Chondrocyte (in vitro differentiated cells): ENCODE measurements around the gene NRXN3. TPM values are rescaled to one million over a fixed set of nuclear protein-coding genes. Genes with fewer than 3 reads are reported as not detected.

Experiments used
- DNase-seq: peaks from one replicate; pipeline ENCODE4 v3.0.0; 2021; ENCODE audit warnings: mixed read lengths, low spot score
- H3K27ac Mint-ChIP-seq: one replicate; pipeline ENCODE4 v1.8.0; 2021; ENCODE audit warnings: mild to moderate bottlenecking, moderate library complexity, mixed read lengths; ENCODE audit not compliant: unreplicated experiment
- H3K27me3 Mint-ChIP-seq: 2 replicates; pipeline ENCODE4 v1.8.0; 2021; ENCODE audit warnings: low read depth, mixed read lengths
- H3K36me3 Mint-ChIP-seq: 2 replicates; pipeline ENCODE4 v1.8.0; 2021; ENCODE audit warnings: low read depth, mixed read lengths
- H3K4me1 Mint-ChIP-seq: 2 replicates; pipeline ENCODE4 v1.8.0; 2021; ENCODE audit warnings: low read depth, mild to moderate bottlenecking, mixed read lengths
- H3K4me3 Mint-ChIP-seq: one replicate; pipeline ENCODE4 v1.8.0; 2021; ENCODE audit warnings: mild to moderate bottlenecking, moderate library complexity, mixed read lengths; ENCODE audit not compliant: unreplicated experiment
- H3K9me3 Mint-ChIP-seq: 2 replicates; pipeline ENCODE4 v1.8.0; 2021; ENCODE audit warnings: low read depth, mixed read lengths
- CTCF ChIP-seq: fragments of 200-600 bp; sonication (generic); IDR thresholded peaks from 2 replicates; pipeline ENCODE4 v1.5.0; 2021; ENCODE audit warnings: antibody characterized with exemption, mild to moderate bottlenecking, moderate library complexity
- total RNA-seq: library from RNA; stranded (reverse); gene quantifications from 3 replicates; pipeline ENCODE4 v1.2.1, GENCODE V29; 2021

Gene NRXN3
- total RNA-seq, 1 donor from 2014 or later, result 7.9 TPM

- no peaks in the 10 kb centered on the region for H3K9me3 Mint-ChIP-seq
- H3K27ac Mint-ChIP-seq, result no peak overlapping the region
- no peaks in the 10 kb centered on the region for H3K27me3 Mint-ChIP-seq
- H3K36me3 Mint-ChIP-seq, result no peaks in the 10 kb centered on the region
- no peak for DNase-seq
- TF ChIP-seq CTCF, result no peak
- H3K4me1 Mint-ChIP-seq, result peaks cover 10% of the 10 kb centered on the region
- H3K4me3 Mint-ChIP-seq, result no peak overlapping the region
Measured at GRCh38 chr14:79703209-79703608, 1533.0 kb downstream of the NRXN3 start.

DNA sequence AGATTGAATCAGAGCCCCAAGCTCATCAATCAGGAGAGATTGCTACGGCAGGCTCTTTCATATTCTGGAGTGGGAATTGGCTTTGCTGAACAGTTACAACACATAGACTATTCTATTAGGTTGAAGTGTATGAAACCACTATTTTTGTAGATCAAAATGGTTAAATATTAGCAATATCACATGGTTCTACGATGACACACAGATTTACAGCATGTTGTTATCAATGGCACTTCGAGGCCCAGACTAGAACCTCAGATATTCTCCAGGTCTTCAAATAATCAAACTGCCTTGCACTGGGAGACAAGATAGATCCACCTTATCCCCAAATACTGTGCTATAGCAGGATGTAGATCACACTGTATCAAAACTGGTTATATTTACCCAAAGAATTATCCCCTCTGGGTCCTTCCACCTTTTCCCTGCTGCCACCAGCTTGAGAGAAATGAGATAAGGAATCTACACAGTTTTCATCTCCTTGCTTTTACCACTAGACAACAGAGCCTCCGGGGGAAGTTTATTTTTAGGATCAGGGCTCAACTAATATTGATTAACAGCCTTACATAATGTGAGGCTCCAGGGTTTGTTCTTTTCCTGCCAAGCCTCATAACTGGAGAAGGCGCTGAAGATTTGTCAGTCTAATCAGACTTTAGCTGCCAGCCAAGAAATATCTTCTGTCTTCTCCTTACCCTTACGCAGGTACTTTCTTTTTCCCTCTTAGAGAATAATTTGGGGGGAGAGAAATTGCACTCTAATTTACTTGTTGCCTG, 1534.1 kb downstream of the NRXN3 start:
- peaks cover 10% of the 10 kb centered on the region for H3K4me1 Mint-ChIP-seq
- no peak for TF ChIP-seq CTCF
- H3K27me3 Mint-ChIP-seq, result no peaks in the 10 kb centered on the region
- H3K27ac Mint-ChIP-seq, result no peak overlapping the region
- H3K4me3 Mint-ChIP-seq, result no peak overlapping the region
- H3K9me3 Mint-ChIP-seq, result no peaks in the 10 kb centered on the region
- no peak for DNase-seq
- no peaks in the 10 kb centered on the region for H3K36me3 Mint-ChIP-seq

- no peaks in the 10 kb centered on the region for H3K36me3 Mint-ChIP-seq
- H3K27ac Mint-ChIP-seq, result no peak overlapping the region
- H3K4me3 Mint-ChIP-seq, result no peak overlapping the region
- TF ChIP-seq CTCF, result no peak
- H3K27me3 Mint-ChIP-seq, result no peaks in the 10 kb centered on the region
- no peaks in the 10 kb centered on the region for H3K9me3 Mint-ChIP-seq
- DNase-seq, result no peak
- peaks cover 10% of the 10 kb centered on the region for H3K4me1 Mint-ChIP-seq
Measured at GRCh38 chr14:79705126-79705894, 1535.1 kb downstream of the NRXN3 start.

- Mint-ChIP-seq H3K27me3 (no peaks in the 10 kb centered on the region), H3K4me1 (peaks cover 10% of the 10 kb centered on the region), H3K36me3 (no peaks in the 10 kb centered on the region), H3K9me3 (no peaks in the 10 kb centered on the region), H3K27ac (no peak overlapping the region), H3K4me3 (no peak overlapping the region)
- TF ChIP-seq CTCF, result no peak
- no peak for DNase-seq
Measured at GRCh38 chr14:79706382-79706781, 1536.2 kb downstream of the NRXN3 start.

- no peak overlapping the region for H3K4me3 Mint-ChIP-seq
- no peaks in the 10 kb centered on the region for H3K27me3 Mint-ChIP-seq
- DNase-seq, result no peak
- peaks cover 10% of the 10 kb centered on the region for H3K4me1 Mint-ChIP-seq
- H3K9me3 Mint-ChIP-seq, result no peaks in the 10 kb centered on the region
- H3K27ac Mint-ChIP-seq, result no peak overlapping the region
- no peak for TF ChIP-seq CTCF
- no peaks in the 10 kb centered on the region for H3K36me3 Mint-ChIP-seq
Measured at GRCh38 chr14:79708426-79709388, 1538.5 kb downstream of the NRXN3 start.
